SK-N-SH (cell line): ENCODE measurements around the gene BICC1. TPM values are rescaled to one million over a fixed set of nuclear protein-coding genes. Genes with fewer than 3 reads are reported as not detected.
A peak's percentile ranks its signal among the peaks of the same experiment; 100 is the strongest.

Source experiments
- CTCF ChIA-PET: fragments of 300-600, 350-600 bp; formaldehyde crosslinking; extraction: SDS; loops from one replicate; lab custom pipeline; 2021; lab: Yijun Ruan, JAX
- POLR2A ChIA-PET: fragments of 350-600 bp; sonication (Branson Sonifier 250); formaldehyde crosslinking; extraction: SDS; loops from one replicate; lab custom pipeline; 2020; ENCODE audit warnings: antibody characterized with exemption, inconsistent platforms; lab: Yijun Ruan, JAX
- DNase-seq: peaks from one replicate; pipeline ENCODE4 v3.0.0; 2012
- H2AFZ ChIP-seq: fragments of 200-600 bp; sonication (generic); 2 replicates; pipeline ENCODE4 v1.8.1; 2016; ENCODE audit warnings: antibody characterized with exemption, mild to moderate bottlenecking, low read depth
- H3F3A ChIP-seq: fragments of 200-600 bp; sonication (generic); replicated peaks from 2 replicates; pipeline ENCODE3; 2016; ENCODE audit warnings: antibody characterized with exemption, mild to moderate bottlenecking; ENCODE audit not compliant: insufficient read depth
- H3K27ac ChIP-seq, 2 experiments: fragments of 200-500 bp in 1 of 2; fragments of 200-600 bp in 1 of 2; sonication (Bioruptor generic) in 1 of 2; sonication (generic), shearing (Covaris generic) in 1 of 2; 2 replicates each; pipeline versions ENCODE4 v1.5.1 to v1.6.1; 2014 to 2016; ENCODE audit warnings: low read depth in 2 of 2, inconsistent platforms in 1 of 2, low read length in 1 of 2, mild to moderate bottlenecking in 1 of 2, mixed read lengths in 1 of 2
- H3K27me3 ChIP-seq: fragments of 200-600 bp; sonication (generic), shearing (Covaris generic); 2 replicates; pipeline ENCODE4 v1.6.1; 2016; ENCODE audit warnings: mixed run types; ENCODE audit not compliant: insufficient read depth
- H3K36me3 ChIP-seq, 2 experiments: fragments of 200-500 bp in 1 of 2; fragments of 200-600 bp in 1 of 2; sonication (Bioruptor generic) in 1 of 2; sonication (generic) in 1 of 2; replicated peaks in 1 of 2; 2 replicates each; pipeline versions ENCODE3 to v1.5.1; 2014 to 2016; ENCODE audit warnings: low read length in 1 of 2, mild to moderate bottlenecking in 1 of 2; ENCODE audit not compliant: insufficient read depth in 2 of 2, control insufficient read depth in 1 of 2
- H3K4me1 ChIP-seq, 2 experiments: fragments of 200-500 bp in 1 of 2; fragments of 200-600 bp in 1 of 2; sonication (Bioruptor generic) in 1 of 2; sonication (generic), shearing (Covaris generic) in 1 of 2; 2 replicates each; pipeline versions ENCODE4 v1.5.1 to v1.6.1; 2014 to 2016; ENCODE audit warnings: low read depth in 1 of 2, low read length in 1 of 2, mixed run types in 1 of 2; ENCODE audit not compliant: insufficient read depth in 2 of 2, control insufficient read depth in 1 of 2
- H3K4me2 ChIP-seq: fragments of 200-600 bp; sonication (generic), shearing (Covaris generic); 2 replicates; pipeline ENCODE4 v1.6.1; 2017; ENCODE audit warnings: mixed run types
- H3K4me3 ChIP-seq, 2 experiments: fragments of 200-500 bp in 1 of 2; fragments of 200-600 bp in 1 of 2; sonication (Bioruptor generic) in 1 of 2; sonication (generic), shearing (Covaris generic) in 1 of 2; 2 replicates each; pipeline versions ENCODE4 v1.5.1 to v1.8.1; 2014 to 2016; ENCODE audit warnings: low read depth in 2 of 2, inconsistent platforms in 1 of 2, low read length in 1 of 2, mild to moderate bottlenecking in 1 of 2, mixed read lengths in 1 of 2, moderate library complexity in 1 of 2
- H3K79me2 ChIP-seq: fragments of 200-600 bp; sonication (generic); 2 replicates; pipeline ENCODE4 v1.8.1; 2017; ENCODE audit warnings: mild to moderate bottlenecking; ENCODE audit not compliant: insufficient read depth
- H3K9ac ChIP-seq: fragments of 200-600 bp; sonication (generic); 2 replicates; pipeline ENCODE4 v1.6.1; 2017; ENCODE audit warnings: mixed run types
- H3K9me2 ChIP-seq: fragments of 200-600 bp; sonication (generic); 2 replicates; pipeline ENCODE4 v1.6.1; 2017; ENCODE audit warnings: mixed run types
- H3K9me3 ChIP-seq: fragments of 200-600 bp; sonication (generic); 2 replicates; pipeline ENCODE4 v1.6.1; 2017; ENCODE audit warnings: mixed run types, mild to moderate bottlenecking, moderate library complexity
- H4K20me1 ChIP-seq: fragments of 200-600 bp; sonication (generic); 2 replicates; pipeline ENCODE4 v1.6.1; 2017; ENCODE audit warnings: mild to moderate bottlenecking, mixed run types; ENCODE audit not compliant: insufficient read depth
- CHD2 ChIP-seq: fragments of 150-350 bp; IDR thresholded peaks from 2 replicates; pipeline ENCODE4 v1.6.1; 2018; ENCODE audit warnings: low read length; ENCODE audit not compliant: partially characterized antibody
- CTCF ChIP-seq: fragments of 200-600 bp; sonication (generic); IDR thresholded peaks from 2 replicates; pipeline ENCODE4 v1.6.1; 2017; ENCODE audit warnings: antibody characterized with exemption, mild to moderate bottlenecking, moderate library complexity
- ELF1 ChIP-seq: IDR thresholded peaks from 2 replicates; pipeline ENCODE4 v1.4.0; 2012
- EP300 ChIP-seq, 2 experiments: IDR thresholded peaks; 2 replicates each; pipeline versions ENCODE4 v1.4.0 to v1.6.1; 2012; ENCODE audit warnings: borderline replicate concordance in 1 of 2, low read depth in 1 of 2, low read length in 1 of 2
- FOXM1 ChIP-seq: IDR thresholded peaks from 2 replicates; pipeline ENCODE4 v1.4.0; 2012; ENCODE audit warnings: low read depth, mild to moderate bottlenecking
- GATA2 ChIP-seq: sonication (generic); formaldehyde crosslinking; IDR thresholded peaks from 2 replicates; pipeline ENCODE4 v1.5.0; 2020; ENCODE audit warnings: mild to moderate bottlenecking, missing genetic modification reagents
- JUND ChIP-seq: IDR thresholded peaks from 2 replicates; pipeline ENCODE4 v1.4.0; 2012
- POLR2AphosphoS5 ChIP-seq: IDR thresholded peaks from 2 replicates; pipeline ENCODE4 v1.6.1; 2012; ENCODE audit warnings: low read depth, low read length
- RAD21 ChIP-seq: IDR thresholded peaks from 2 replicates; pipeline ENCODE4 v1.6.1; 2012; ENCODE audit warnings: mild to moderate bottlenecking, low read length
- RCOR1 ChIP-seq: fragments of 150-350 bp; IDR thresholded peaks from 2 replicates; pipeline ENCODE4 v1.6.1; 2017; ENCODE audit warnings: antibody characterized with exemption, low read length
- RFX5 ChIP-seq: IDR thresholded peaks from 2 replicates; pipeline ENCODE4 v1.6.1; 2012; ENCODE audit warnings: mild to moderate bottlenecking, improper control_type of control experiment, low read length
- SIN3A ChIP-seq: IDR thresholded peaks from 2 replicates; pipeline ENCODE4 v1.6.1; 2012; ENCODE audit warnings: low read depth, mild to moderate bottlenecking, low read length, moderate library complexity, borderline replicate concordance
- TCF12 ChIP-seq: IDR thresholded peaks from 2 replicates; pipeline ENCODE4 v1.4.0; 2012
- WGBS: methylation state at CpG from one replicate; pipeline ENCODE4 v1.1.6; 2017; ENCODE audit warnings: low lambda C conversion rate; 5-methylcytosine and 5-hydroxymethylcytosine counted together
- polyA plus RNA-seq, 3 experiments: library from polyadenylated mRNA; depleted of rRNA; stranded (reverse); fragments of >200 nt; gene quantifications; 2 replicates each; pipeline ENCODE4 v1.2.3, GENCODE V29; 2012
- TF ChIP-seq, protein P1 (sequence below): IDR thresholded peaks from 2 replicates; pipeline ENCODE4 v1.4.0; 2012; ENCODE audit warnings: low read depth, borderline replicate concordance
- TF ChIP-seq, protein P2 (sequence below): IDR thresholded peaks from 2 replicates; pipeline ENCODE4; 2012

The BICC1 gene
- polyA plus RNA-seq, 1 of the 3 experiments (the other 2 are of a cell fraction): 1.5 TPM

GRCh38 chr10:58853668-58854067, 341.0 kb downstream of the BICC1 start:
- WGBS: 95% methylated on average over 2 of the region's 2 CpGs
- no peaks in the 10 kb centered on the region for H3K9me2 ChIP-seq
- H3K4me2 ChIP-seq: no peak overlapping the region
- no peaks in the 10 kb centered on the region for H3K9me3 ChIP-seq
- no peak for DNase-seq
- H3K36me3 ChIP-seq: peaks cover 0 to 5% of the 10 kb centered on the region in 2 experiments
- H3K79me2 ChIP-seq: no peaks in the 10 kb centered on the region
- H3K4me3 ChIP-seq: no peak overlapping the region
- ChIA-PET CTCF (interaction anchor here (0.8 to 1.3 kb wide), 2 partner anchors 11 to 99 kb away, joined by 3 to 5 read pairs; no protein-coding TSS in a partner anchor), POLR2A (no interaction called here)
- H3K27me3 ChIP-seq: no peaks in the 10 kb centered on the region
- H2AFZ ChIP-seq: no peak overlapping the region
- no peak overlapping the region for H3K9ac ChIP-seq
- H3K4me1 ChIP-seq: peaks cover 7 to 15% of the 10 kb centered on the region in 2 experiments; a peak in 3 of 4 replicates
- TF ChIP-seq JUND (no peak), RAD21 (no peak), TCF12 (no peak), CHD2 (no peak), RFX5 (no peak), SIN3A (no peak)
- TF ChIP-seq, protein P1, sequence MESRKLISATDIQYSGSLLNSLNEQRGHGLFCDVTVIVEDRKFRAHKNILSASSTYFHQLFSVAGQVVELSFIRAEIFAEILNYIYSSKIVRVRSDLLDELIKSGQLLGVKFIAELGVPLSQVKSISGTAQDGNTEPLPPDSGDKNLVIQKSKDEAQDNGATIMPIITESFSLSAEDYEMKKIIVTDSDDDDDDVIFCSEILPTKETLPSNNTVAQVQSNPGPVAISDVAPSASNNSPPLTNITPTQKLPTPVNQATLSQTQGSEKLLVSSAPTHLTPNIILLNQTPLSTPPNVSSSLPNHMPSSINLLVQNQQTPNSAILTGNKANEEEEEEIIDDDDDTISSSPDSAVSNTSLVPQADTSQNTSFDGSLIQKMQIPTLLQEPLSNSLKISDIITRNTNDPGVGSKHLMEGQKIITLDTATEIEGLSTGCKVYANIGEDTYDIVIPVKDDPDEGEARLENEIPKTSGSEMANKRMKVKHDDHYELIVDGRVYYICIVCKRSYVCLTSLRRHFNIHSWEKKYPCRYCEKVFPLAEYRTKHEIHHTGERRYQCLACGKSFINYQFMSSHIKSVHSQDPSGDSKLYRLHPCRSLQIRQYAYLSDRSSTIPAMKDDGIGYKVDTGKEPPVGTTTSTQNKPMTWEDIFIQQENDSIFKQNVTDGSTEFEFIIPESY: no peak
- TF ChIP-seq, all 33 proteins: peak for 0
- Histone ChIP-seq H3K27ac (no peak overlapping the region), H4K20me1 (no peaks in the 10 kb centered on the region), H3F3A (no peaks in the 10 kb centered on the region)

DNA sequence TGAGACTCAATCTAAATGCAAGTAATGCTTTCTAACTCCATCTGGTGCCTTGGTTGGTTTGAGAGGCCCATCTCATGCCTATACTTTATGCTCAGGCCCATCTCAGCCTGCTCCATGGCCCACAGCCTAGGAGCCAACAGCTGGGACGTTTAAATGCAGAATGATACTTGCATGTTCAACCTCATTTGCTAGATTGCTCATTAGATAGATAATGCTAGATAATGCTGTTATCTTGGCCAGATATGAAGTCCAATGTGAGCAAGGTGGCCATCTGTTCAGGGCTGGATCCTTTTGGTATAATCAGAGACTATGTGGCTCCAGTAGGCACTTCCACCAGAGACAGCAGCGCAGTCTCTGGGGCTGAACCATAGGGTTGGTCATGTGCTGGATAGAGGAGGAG, 342.1 kb downstream of the BICC1 start:
- Histone ChIP-seq H3K79me2 (no peaks in the 10 kb centered on the region), H3K27me3 (no peaks in the 10 kb centered on the region), H3K36me3 (peaks cover 0 to 5% of the 10 kb centered on the region in 2 experiments), H3K4me1 (peaks cover 7 to 15% of the 10 kb centered on the region in 2 experiments; a peak in 3 of 4 replicates), H3K9me3 (no peaks in the 10 kb centered on the region), H4K20me1 (no peaks in the 10 kb centered on the region), H3K4me2 (no peak overlapping the region), H3K9me2 (no peaks in the 10 kb centered on the region), H3K9ac (no peak overlapping the region), H3F3A (no peaks in the 10 kb centered on the region), H3K27ac (no peak overlapping the region), H3K4me3 (no peak overlapping the region), H2AFZ (no peak overlapping the region)
- CTCF ChIA-PET: interaction anchor here (1.2 to 1.3 kb wide), 2 partner anchors 45 to 98 kb away, joined by 3 to 5 read pairs; no protein-coding TSS in a partner anchor
- 89% methylated on average over 1 of the region's 2 CpGs for WGBS
- POLR2A ChIA-PET: no interaction called here
- TF ChIP-seq, protein P2, sequence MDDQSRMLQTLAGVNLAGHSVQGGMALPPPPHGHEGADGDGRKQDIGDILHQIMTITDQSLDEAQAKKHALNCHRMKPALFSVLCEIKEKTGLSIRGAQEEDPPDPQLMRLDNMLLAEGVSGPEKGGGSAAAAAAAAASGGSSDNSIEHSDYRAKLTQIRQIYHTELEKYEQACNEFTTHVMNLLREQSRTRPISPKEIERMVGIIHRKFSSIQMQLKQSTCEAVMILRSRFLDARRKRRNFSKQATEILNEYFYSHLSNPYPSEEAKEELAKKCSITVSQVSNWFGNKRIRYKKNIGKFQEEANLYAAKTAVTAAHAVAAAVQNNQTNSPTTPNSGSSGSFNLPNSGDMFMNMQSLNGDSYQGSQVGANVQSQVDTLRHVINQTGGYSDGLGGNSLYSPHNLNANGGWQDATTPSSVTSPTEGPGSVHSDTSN: no peak
- no peak for TF ChIP-seq TCF12
- 0 out of 2 replicates have a peak, but pooled peaks have one; percentile 33 for TF ChIP-seq GATA2 (CRISPR knock-in tag)
- peak; percentile 53; the same call in 1 of the 2 replicates for TF ChIP-seq RCOR1
- no peak for TF ChIP-seq POLR2AphosphoS5
- peak in 1 of 2 experiments; percentile 36; a peak in 1 of 4 replicates for TF ChIP-seq EP300 (IDR thresholded peaks at IDR 0.05; ENCODE audit: borderline replicate concordance in 1 of 2, low read depth in 1 of 2, low read length in 1 of 2)
- TF ChIP-seq CHD2: no peak
- TF ChIP-seq ELF1: no peak
- TF ChIP-seq FOXM1: no peak
- TF ChIP-seq CTCF: no peak
- TF ChIP-seq RFX5: no peak
- peak; percentile 1 for DNase-seq
